Rectal smooth muscle tissue (tissue), 1 donor: ENCODE data around the gene N4BP2.

Experiments used
- H3K27ac ChIP-seq: one replicate; pipeline ENCODE4 v1.7.0; 2013; ENCODE audit warnings: low read depth, low read length, inconsistent platforms
- H3K27me3 ChIP-seq: one replicate; pipeline ENCODE4 v1.7.0; 2013; ENCODE audit warnings: low read length; ENCODE audit not compliant: control insufficient read depth, insufficient read depth
- H3K36me3 ChIP-seq: one replicate; pipeline ENCODE4 v1.7.0; 2013; ENCODE audit warnings: low read length; ENCODE audit not compliant: control insufficient read depth, insufficient read depth
- H3K4me1 ChIP-seq: one replicate; pipeline ENCODE4 v1.7.0; 2013; ENCODE audit warnings: low read length; ENCODE audit not compliant: control insufficient read depth, insufficient read depth
- H3K4me3 ChIP-seq: one replicate; pipeline ENCODE4 v1.7.0; 2013; ENCODE audit warnings: low read length
- H3K9ac ChIP-seq: one replicate; pipeline ENCODE4 v1.7.0; 2013; ENCODE audit warnings: low read length

Gene N4BP2

DNA sequence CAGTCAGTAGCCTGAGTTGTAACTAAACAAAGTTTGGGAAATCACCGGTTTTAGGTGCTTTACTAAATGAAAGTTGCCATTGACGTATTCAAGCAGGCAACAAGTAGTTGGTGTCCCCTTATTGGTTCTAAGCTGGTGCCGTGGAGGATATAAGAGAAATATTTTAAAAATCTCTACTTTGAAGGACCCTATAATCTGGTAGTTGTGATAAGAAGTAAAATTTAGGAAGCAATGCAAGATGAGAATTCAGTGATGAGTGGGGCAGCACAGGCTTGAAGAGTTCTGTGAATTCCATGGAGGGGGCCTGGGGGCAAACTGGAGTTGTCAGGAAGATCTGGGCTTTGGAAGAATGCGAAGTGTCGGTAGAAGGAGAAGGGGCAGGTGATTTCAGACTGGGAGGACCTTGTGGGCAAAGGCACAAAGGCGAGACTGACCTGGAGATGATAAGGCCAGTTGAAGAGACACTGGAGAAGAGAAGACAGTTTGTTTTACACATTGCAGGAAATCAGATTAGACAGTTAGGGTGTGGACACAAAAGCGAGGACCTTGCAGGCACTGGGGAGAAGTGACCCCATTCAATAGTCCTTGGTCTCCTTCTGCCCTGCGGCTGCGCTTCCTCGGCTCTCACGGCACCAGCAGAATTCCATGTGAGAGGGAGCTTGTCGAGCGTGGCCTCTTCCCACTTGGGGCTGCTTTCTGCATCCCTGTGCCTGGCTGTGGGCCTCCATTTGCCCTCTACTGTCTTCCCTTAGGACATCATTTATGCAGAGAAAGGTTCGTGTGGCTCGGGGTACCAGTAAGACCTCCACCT, 141.4 kb downstream of the N4BP2 start:
- H3K4me1 ChIP-seq: no peaks in the 10 kb centered on the region
- H3K9ac ChIP-seq: peak overlapping the region; percentile 47
- no peak overlapping the region for H3K27ac ChIP-seq
- peaks cover 2% of the 10 kb centered on the region for H3K36me3 ChIP-seq
- peak overlapping the region; percentile 60 for H3K4me3 ChIP-seq
- H3K27me3 ChIP-seq: no peaks in the 10 kb centered on the region

- H3K27ac ChIP-seq: no peak overlapping the region
- H3K36me3 ChIP-seq: peaks cover 2% of the 10 kb centered on the region
- H3K4me1 ChIP-seq: no peaks in the 10 kb centered on the region
- no peak overlapping the region for H3K9ac ChIP-seq
- no peaks in the 10 kb centered on the region for H3K27me3 ChIP-seq
- peak overlapping the region; percentile 60 for H3K4me3 ChIP-seq
These were observed 142.6 kb downstream of the N4BP2 start for GRCh38 chr4:40199179-40199670.

DNA sequence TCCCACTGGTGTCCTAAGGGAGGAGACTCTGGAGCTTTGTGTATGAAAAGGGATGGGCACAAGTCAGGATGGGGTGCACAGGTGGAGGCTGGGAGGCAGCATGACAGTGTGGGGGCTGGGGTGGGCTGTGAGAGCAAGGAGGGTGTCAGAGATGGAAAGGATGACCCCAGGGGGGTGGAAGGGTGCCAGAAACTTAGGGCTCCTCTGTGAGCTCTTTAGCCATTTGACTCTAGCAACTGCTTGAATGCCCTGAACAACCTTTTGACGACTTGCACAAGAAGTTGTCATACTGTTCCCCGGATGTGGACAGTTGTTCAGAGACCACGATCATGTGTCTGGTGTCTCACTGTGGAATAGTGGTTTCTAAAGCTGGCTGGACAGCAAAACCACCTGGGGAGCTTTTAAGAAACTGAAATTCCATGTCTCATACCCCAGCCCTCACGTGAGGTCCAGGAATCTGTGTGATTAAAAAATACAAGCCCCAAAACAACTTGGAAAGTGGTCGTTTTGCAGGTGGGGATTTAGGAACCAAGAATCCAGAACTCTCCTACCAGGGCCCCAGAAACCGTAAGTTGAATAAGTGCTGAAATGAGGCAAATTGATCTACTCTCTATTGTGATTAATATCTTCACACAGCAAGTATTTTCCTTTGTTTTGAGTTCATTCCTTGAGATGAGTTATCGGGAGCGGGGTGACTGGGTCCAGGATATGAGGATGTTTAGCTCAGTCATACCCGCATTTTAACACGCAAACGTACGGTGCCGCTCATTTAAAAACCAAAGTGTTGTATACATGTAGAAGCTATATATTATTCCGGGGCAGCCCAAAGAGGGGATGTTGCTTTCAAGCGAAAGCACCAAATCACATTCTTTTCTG, 143.6 kb downstream of the N4BP2 start:
- Histone ChIP-seq H3K27me3 (no peaks in the 10 kb centered on the region), H3K9ac (no peak overlapping the region), H3K36me3 (peaks cover 2% of the 10 kb centered on the region), H3K4me3 (peak overlapping the region; percentile 37), H3K4me1 (no peaks in the 10 kb centered on the region), H3K27ac (no peak overlapping the region)

DNA sequence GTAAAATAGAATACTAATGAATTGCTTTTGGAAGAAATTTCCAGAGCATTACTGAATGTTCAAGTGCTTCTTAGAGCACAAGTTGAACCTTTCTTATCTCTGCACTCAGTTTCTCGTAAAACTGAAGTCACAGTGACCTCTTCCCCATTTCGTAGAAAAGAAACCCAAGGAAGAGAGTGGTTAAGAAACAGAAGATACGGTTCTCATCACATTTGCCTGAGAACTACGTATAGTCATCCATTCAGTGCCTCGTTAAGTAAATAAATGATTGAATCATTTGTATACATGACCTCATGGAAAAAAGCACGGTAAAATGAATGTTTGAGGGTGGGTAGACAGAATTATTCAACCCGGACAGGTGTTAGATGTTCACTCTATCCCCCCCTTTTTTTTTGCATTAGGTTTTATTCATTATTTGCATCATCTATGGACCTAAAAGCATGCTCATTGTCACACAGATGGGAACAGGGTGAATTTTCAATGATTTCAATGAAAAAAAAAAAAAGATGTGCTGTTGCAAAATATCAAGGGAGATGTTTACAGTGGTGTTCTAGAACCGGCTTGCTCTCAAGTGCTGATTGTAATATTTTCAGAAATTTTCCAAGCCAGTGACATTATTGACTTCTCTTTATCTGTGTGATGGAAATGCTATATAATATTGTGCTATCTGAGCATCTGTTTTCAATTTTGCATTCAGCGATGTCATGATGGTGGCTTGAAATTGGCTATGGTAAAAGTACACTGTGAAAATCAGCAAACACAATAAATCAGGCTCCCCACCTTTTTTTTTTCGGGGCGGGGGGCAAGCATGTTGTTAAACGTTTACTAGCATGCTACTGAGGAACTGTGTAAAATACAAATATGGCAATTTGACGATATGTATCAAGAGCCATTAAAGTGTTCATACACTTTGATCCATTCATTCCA, 144.5 kb downstream of the N4BP2 start:
- H3K27me3 ChIP-seq: no peaks in the 10 kb centered on the region
- H3K4me3 ChIP-seq: peak overlapping the region; percentile 29
- H3K27ac ChIP-seq: no peak overlapping the region
- no peaks in the 10 kb centered on the region for H3K4me1 ChIP-seq
- H3K36me3 ChIP-seq: peaks cover 2% of the 10 kb centered on the region
- H3K9ac ChIP-seq: no peak overlapping the region

- Histone ChIP-seq H3K4me1 (no peaks in the 10 kb centered on the region), H3K36me3 (peaks cover 2% of the 10 kb centered on the region), H3K9ac (no peak overlapping the region), H3K4me3 (no peak overlapping the region), H3K27ac (no peak overlapping the region), H3K27me3 (no peaks in the 10 kb centered on the region)
These were observed 145.2 kb downstream of the N4BP2 start for GRCh38 chr4:40201898-40202297.

GRCh38 chr4:40202474-40202873, 145.8 kb downstream of the N4BP2 start:
- Histone ChIP-seq H3K36me3 (peaks cover 2% of the 10 kb centered on the region), H3K4me3 (no peak overlapping the region), H3K9ac (no peak overlapping the region), H3K27ac (no peak overlapping the region), H3K27me3 (no peaks in the 10 kb centered on the region), H3K4me1 (no peaks in the 10 kb centered on the region)

GRCh38 chr4:40204507-40205258, 148.0 kb downstream of the N4BP2 start:
- no peak overlapping the region for H3K27ac ChIP-seq
- no peaks in the 10 kb centered on the region for H3K36me3 ChIP-seq
- no peak overlapping the region for H3K4me3 ChIP-seq
- H3K4me1 ChIP-seq: no peaks in the 10 kb centered on the region
- no peaks in the 10 kb centered on the region for H3K27me3 ChIP-seq
- H3K9ac ChIP-seq: no peak overlapping the region

DNA sequence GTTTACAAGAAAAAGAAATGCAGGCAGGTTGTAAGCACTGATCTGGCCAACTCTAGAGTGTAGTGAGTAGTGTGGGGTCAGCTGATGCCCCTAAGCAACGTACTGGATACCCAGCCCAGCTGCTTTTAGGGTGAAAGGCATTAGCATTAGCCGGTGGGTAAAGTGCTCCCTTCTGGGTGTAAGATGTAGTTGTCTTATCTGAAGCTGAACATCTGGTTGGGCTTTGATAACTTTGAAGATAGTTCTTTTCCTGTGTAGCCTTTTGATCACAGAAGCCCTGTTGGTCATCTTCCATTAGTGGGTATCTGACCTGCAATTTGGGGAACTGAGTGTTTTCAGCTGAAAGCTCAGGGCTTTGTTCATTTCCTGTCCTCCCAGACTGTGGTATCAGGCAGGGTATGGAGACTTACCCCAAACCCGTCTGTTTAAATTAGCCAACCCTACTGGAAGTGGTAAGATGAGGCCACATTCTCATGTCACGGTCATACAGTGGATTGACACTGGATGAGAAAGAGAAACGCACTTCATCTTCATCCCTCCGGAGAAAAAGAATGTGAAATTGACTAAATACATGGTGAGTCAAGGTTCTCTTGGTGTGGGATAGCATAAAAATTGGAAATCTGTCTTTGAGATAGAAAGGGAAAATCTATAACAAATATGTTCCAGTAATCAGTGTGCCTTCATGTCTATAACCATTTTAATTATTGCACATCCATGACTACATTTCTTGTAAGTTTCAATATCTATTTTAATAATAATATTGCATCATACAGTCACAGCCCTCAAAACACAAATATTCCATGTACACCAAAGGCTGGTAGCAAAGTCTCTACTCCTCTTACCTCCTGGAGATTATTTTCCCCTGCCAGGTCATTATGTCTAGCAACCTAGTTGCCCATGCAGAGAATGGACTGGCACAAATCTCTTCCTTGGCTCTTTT, 148.9 kb downstream of the N4BP2 start:
- Histone ChIP-seq H3K27ac (no peak overlapping the region), H3K4me1 (no peaks in the 10 kb centered on the region), H3K27me3 (no peaks in the 10 kb centered on the region), H3K4me3 (no peak overlapping the region), H3K36me3 (no peaks in the 10 kb centered on the region), H3K9ac (no peak overlapping the region)

DNA sequence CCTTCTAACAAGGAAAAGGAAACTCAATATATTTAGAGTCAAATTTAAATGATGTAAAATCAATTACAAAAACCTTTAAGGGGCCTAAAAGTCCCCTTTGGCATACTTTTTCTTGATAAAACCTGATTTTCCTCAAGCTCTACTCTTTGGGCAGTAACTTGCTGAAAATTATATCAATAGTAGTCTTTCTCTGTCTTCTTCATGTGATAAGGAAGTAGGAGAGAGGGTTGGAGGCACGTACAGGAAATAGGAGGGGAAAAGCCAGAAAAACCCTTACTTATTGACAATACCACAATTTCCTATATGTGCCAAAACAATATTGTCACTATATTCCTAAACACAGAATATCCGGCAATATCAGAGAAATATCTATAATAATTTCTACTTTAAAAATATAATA, 149.8 kb downstream of the N4BP2 start:
- H3K36me3 ChIP-seq: no peaks in the 10 kb centered on the region
- H3K4me1 ChIP-seq: no peaks in the 10 kb centered on the region
- H3K4me3 ChIP-seq: no peak overlapping the region
- H3K9ac ChIP-seq: no peak overlapping the region
- no peaks in the 10 kb centered on the region for H3K27me3 ChIP-seq
- H3K27ac ChIP-seq: no peak overlapping the region
